Bone marrow (tissue), 2 donors: ENCODE data around the gene ZNRD2.

Experiments used
- DNase-seq, 2 donors: peaks; one replicate each; lab custom pipeline; 2025; lab: John Stamatoyannopoulos, UW

Gene ZNRD2

GRCh38 chr11:65538232-65538914, 31.9 kb upstream of the ZNRD2 start:
- DNase-seq, result no peak

- DNase-seq, result no peak
Measured at GRCh38 chr11:65538915-65539743, 31.1 kb upstream of the ZNRD2 start.

- no peak for DNase-seq
Measured at GRCh38 chr11:65539744-65540289, 30.5 kb upstream of the ZNRD2 start.

GRCh38 chr11:65540290-65541092, 29.8 kb upstream of the ZNRD2 start:
- DNase-seq, result peak; percentile 81 to 96

- DNase-seq, result no peak
Measured at GRCh38 chr11:65541093-65541982, 28.9 kb upstream of the ZNRD2 start.

GRCh38 chr11:65542738-65543390, 27.4 kb upstream of the ZNRD2 start:
- no peak for DNase-seq

- DNase-seq, result no peak
Measured at GRCh38 chr11:65545853-65546216, 24.4 kb upstream of the ZNRD2 start.

- DNase-seq, result peak; percentile 67 to 93
Measured at GRCh38 chr11:65546217-65546958, 23.9 kb upstream of the ZNRD2 start.

GRCh38 chr11:65547446-65548125, 22.7 kb upstream of the ZNRD2 start:
- no peak for DNase-seq

GRCh38 chr11:65548395-65548794, 21.9 kb upstream of the ZNRD2 start:
- no peak for DNase-seq

GRCh38 chr11:65549096-65549495, 21.2 kb upstream of the ZNRD2 start:
- no peak for DNase-seq

- DNase-seq, result peak in 1 of 2 donors; percentile 22
Measured at GRCh38 chr11:65551572-65552387, 18.5 kb upstream of the ZNRD2 start.

- no peak for DNase-seq
Measured at GRCh38 chr11:65552388-65552951, 17.8 kb upstream of the ZNRD2 start.

- DNase-seq, result peak in 1 of 2 donors; percentile 79
Measured at GRCh38 chr11:65553301-65554001, 16.8 kb upstream of the ZNRD2 start.

- DNase-seq, result no peak
Measured at GRCh38 chr11:65554057-65554818, 16.0 kb upstream of the ZNRD2 start.

GRCh38 chr11:65554842-65555430, 15.3 kb upstream of the ZNRD2 start:
- DNase-seq, result no peak
